ENCODE measurements around the gene SRPX2. TPM values are rescaled to one million over a fixed set of nuclear protein-coding genes. Genes with fewer than 3 reads are reported as not detected.
A peak's percentile ranks its signal among the peaks of the same experiment; 100 is the strongest.

Gene SRPX2
- total RNA-seq, 4 donors from 2014 or later = 22.6 to 38.4 (median 25.6) TPM

DNA sequence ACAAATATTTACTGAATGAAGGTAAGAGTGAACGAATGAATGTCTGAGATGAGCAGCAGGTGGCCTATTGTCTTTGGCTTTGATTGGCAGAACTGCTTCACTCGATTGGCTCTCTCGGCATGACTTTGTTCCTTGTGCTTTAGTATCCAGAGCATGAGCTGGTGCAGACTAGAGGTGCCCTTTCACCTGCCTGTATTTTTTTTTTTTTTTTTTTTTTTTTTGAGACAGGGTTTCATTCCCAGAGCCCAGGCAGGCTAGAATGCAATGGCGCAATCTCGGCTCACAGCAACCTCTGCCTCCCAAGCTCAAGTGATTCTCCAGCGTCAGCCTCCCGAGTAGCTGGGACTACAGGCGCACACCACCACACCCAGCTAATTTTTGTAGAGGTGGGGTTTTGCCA lies 38.9 kb downstream of the SRPX2 start:
- TF ChIP-seq CTCF (IDR thresholded peaks at IDR 0.05) (no peak), POLR2A (IDR thresholded peaks at IDR 0.05) (no peak)
- Histone ChIP-seq H3K27me3 (no peaks in the 10 kb centered on the region), H3K4me3 (no peak overlapping the region), H3K9me3 (no peaks in the 10 kb centered on the region), H3K4me1 (peaks cover 0 to 8% (median 0%) of the 10 kb centered on the region in 3 donors), H3K27ac (no peak overlapping the region), H3K36me3 (peaks cover 0 to 19% (median 0%) of the 10 kb centered on the region in 3 donors)
- WGBS, 2 donors = 81 to 100% methylated on average over 3 to 5 of the region's 8 CpGs
- intact Hi-C loops (cut with DNase I) = no loop called here
- DNase-seq = no peak

GRCh38 chrX:100685284-100685996 lies 41.4 kb downstream of the SRPX2 start:
- TF ChIP-seq POLR2A (IDR thresholded peaks at IDR 0.05) = no peak
- peak; percentile 79 to 91 (median 88) for TF ChIP-seq CTCF (IDR thresholded peaks at IDR 0.05)
- H3K27ac ChIP-seq = no peak overlapping the region
- H3K4me1 ChIP-seq = peaks cover 0 to 8% (median 0%) of the 10 kb centered on the region in 3 donors
- intact Hi-C loops (cut with DNase I) = loop anchor here (5.0 kb wide), 1 partner anchor 82 kb away; no protein-coding TSS in a partner anchor
- WGBS, 2 donors = 16 to 25% methylated on average over 5 of the region's 5 CpGs
- H3K9me3 ChIP-seq = no peaks in the 10 kb centered on the region
- peaks cover 0 to 24% (median 0%) of the 10 kb centered on the region in 3 donors for H3K36me3 ChIP-seq
- H3K27me3 ChIP-seq = no peaks in the 10 kb centered on the region
- no peak for DNase-seq
- no peak overlapping the region for H3K4me3 ChIP-seq

DNA sequence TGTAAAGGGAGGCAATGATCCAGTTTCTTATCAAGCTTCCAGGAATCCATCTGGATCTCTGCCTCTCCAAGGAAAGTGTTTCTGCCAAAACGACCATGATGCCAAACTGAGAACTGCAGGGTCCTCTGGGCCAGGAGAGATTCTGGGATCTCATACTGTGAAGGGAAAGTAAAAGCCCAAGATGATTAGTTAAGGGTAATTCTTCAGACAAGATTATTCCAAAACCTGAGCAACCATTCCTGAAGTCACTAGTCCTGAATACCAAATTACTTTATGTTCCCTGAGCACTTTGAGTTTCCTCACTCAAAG lies 42.0 kb downstream of the SRPX2 start:
- intact Hi-C loops (cut with DNase I) = loop anchor here (5.0 kb wide), 1 partner anchor 81 kb away; no protein-coding TSS in a partner anchor
- H3K4me3 ChIP-seq = no peak overlapping the region
- H3K9me3 ChIP-seq = no peaks in the 10 kb centered on the region
- peaks cover 0 to 8% (median 0%) of the 10 kb centered on the region in 3 donors for H3K4me1 ChIP-seq
- H3K36me3 ChIP-seq = peaks cover 0 to 24% (median 0%) of the 10 kb centered on the region in 3 donors
- TF ChIP-seq POLR2A (IDR thresholded peaks at IDR 0.05) = no peak
- peak in 1 of 6 experiments; percentile 14 for TF ChIP-seq CTCF (IDR thresholded peaks at IDR 0.05)
- no peak overlapping the region for H3K27ac ChIP-seq
- no peak for DNase-seq
- H3K27me3 ChIP-seq = no peaks in the 10 kb centered on the region
- 14% methylated on average over 1 of the region's 1 CpG; no CpG with 5 or more reads in 1 of the 2 donors for WGBS, 2 donors

GRCh38 chrX:100687128-100687527 lies 43.1 kb downstream of the SRPX2 start:
- TF ChIP-seq POLR2A (IDR thresholded peaks at IDR 0.05) (no peak), CTCF (IDR thresholded peaks at IDR 0.05) (no peak)
- WGBS, 2 donors = 55 to 61% methylated on average over 3 to 6 of the region's 6 CpGs
- no peak for DNase-seq
- intact Hi-C loops (cut with DNase I) = loop anchor here (5.0 kb wide), 1 partner anchor 80 kb away; no protein-coding TSS in a partner anchor
- Histone ChIP-seq H3K27me3 (no peaks in the 10 kb centered on the region), H3K27ac (no peak overlapping the region), H3K9me3 (no peaks in the 10 kb centered on the region), H3K4me3 (no peak overlapping the region), H3K36me3 (peaks cover 0 to 24% (median 0%) of the 10 kb centered on the region in 3 donors), H3K4me1 (peaks cover 0 to 8% (median 0%) of the 10 kb centered on the region in 3 donors)

GRCh38 chrX:100687546-100687945 lies 43.5 kb downstream of the SRPX2 start:
- Histone ChIP-seq H3K9me3 (no peaks in the 10 kb centered on the region), H3K27ac (no peak overlapping the region), H3K4me3 (no peak overlapping the region), H3K36me3 (peaks cover 0 to 24% (median 0%) of the 10 kb centered on the region in 3 donors), H3K4me1 (peaks cover 0 to 8% (median 0%) of the 10 kb centered on the region in 3 donors), H3K27me3 (no peaks in the 10 kb centered on the region)
- intact Hi-C loops (cut with DNase I) = loop anchor here (5.0 kb wide), 1 partner anchor 80 kb away; no protein-coding TSS in a partner anchor
- DNase-seq = no peak
- 47% methylated on average over 2 of the region's 2 CpGs for WGBS, 2 donors
- TF ChIP-seq POLR2A (IDR thresholded peaks at IDR 0.05) = no peak
- no peak for TF ChIP-seq CTCF (IDR thresholded peaks at IDR 0.05)

All from esophagus squamous epithelium (tissue), 5 donors.